ENCODE measurements around the gene TALDO1. TPM values are rescaled to one million over a fixed set of nuclear protein-coding genes. Genes with fewer than 3 reads are reported as not detected.
A peak's percentile ranks its signal among the peaks of the same experiment; 100 is the strongest.

The TALDO1 gene
- total and polyA plus RNA-seq, 10 of the 15 experiments (the other 5 are each of a cell fraction or from before 2014, with no cell fraction given), result 121 to 302 (median 182) TPM

DNA sequence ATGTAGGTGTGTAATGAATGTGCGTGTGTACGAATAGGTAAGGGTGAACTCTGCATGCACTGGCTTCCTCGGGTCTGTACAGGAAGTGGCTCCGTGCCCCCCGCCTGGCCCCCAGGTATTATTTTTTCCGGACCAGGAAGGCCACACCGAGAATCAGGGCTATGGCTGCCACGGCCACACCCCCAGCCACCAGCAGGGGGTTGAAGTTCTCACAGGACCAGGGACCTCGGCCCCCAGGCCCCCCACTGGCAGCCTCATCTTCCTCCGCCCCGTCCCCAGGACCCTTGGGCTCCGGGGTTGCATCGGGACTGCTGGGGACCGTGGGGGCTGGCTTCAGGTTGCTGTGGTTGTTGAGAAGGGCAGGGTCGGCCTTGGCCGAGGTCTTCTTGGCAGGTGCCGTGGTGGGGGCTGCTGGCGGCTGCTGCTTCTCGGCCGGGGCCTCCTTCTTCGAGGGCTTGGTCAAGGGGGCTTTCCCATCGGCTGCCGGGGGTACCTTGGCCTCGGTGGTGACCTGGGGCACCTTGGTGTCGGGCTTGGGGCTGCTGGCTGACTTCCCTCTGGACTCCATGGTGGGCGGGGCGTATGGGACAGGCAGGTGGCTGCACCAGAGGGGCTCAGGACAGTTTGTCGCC is 40.9 kb downstream of the TALDO1 start:
- TF ChIP-seq, protein P1, sequence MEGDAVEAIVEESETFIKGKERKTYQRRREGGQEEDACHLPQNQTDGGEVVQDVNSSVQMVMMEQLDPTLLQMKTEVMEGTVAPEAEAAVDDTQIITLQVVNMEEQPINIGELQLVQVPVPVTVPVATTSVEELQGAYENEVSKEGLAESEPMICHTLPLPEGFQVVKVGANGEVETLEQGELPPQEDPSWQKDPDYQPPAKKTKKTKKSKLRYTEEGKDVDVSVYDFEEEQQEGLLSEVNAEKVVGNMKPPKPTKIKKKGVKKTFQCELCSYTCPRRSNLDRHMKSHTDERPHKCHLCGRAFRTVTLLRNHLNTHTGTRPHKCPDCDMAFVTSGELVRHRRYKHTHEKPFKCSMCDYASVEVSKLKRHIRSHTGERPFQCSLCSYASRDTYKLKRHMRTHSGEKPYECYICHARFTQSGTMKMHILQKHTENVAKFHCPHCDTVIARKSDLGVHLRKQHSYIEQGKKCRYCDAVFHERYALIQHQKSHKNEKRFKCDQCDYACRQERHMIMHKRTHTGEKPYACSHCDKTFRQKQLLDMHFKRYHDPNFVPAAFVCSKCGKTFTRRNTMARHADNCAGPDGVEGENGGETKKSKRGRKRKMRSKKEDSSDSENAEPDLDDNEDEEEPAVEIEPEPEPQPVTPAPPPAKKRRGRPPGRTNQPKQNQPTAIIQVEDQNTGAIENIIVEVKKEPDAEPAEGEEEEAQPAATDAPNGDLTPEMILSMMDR (IDR thresholded peaks at IDR 0.05 in 2 of 3, conservative IDR thresholded peaks at IDR 0.05 in 1 of 3; ENCODE audit: control insufficient read depth in 2 of 3, extremely low read depth in 1 of 3, insufficient read depth in 1 of 3, low read depth in 3 of 3, low read length in 3 of 3), result 0 out of 6 replicates have a peak, but pooled peaks of 1 of the 3 experiments have one; percentile 26
- TF ChIP-seq TAF1 (IDR thresholded peaks at IDR 0.05; ENCODE audit: borderline replicate concordance, low read depth, low read length) (no peak), YY1 (IDR thresholded peaks at IDR 0.05; ENCODE audit: low read depth, low read length) (0 out of 2 replicates have a peak, but pooled peaks have one; percentile 9)
- ChIA-PET SMC1A (ENCODE audit: uncharacterized antibody, unreplicated experiment) (no interaction called here), RAD21 (ENCODE audit: unreplicated experiment) (no interaction called here), POLR2A (no interaction called here), CTCF (no interaction called here)
- no peaks in the 10 kb centered on the region for H3K9me3 ChIP-seq (replicated peaks; ENCODE audit: control insufficient read depth, insufficient read depth, low read length)
- ATAC-seq (peak; percentile 29; the same call in 2 of the 3 replicates), FAIRE-seq (no peak), DNase-seq (ENCODE audit: low read depth, low spot score) (no peak)
- peaks cover 7% of the 10 kb centered on the region for H3K4me1 ChIP-seq (ENCODE audit: control insufficient read depth, insufficient read depth, low read length)
- intact Hi-C loops (cut with micrococcal nuclease; ENCODE audit: unreplicated experiment) (no loop called here), in situ Hi-C loops (cut with MboI) (no loop called here)
- no peaks in the 10 kb centered on the region for H3K27me3 ChIP-seq (replicated peaks in 1 of 2; ENCODE audit: control insufficient read depth in 2 of 2, insufficient read depth in 2 of 2, low read length in 1 of 2)
- no peak overlapping the region for H3K27ac ChIP-seq (ENCODE audit: control insufficient read depth, insufficient read depth)
- H3K9ac ChIP-seq (ENCODE audit: control insufficient read depth, insufficient read depth, low read length), result no peak overlapping the region
- 67% methylated on average over 27 of the region's 28 CpGs for WGBS (ENCODE audit: insufficient coverage, insufficient replicate concordance, low lambda C conversion rate, missing lambda C conversion rate)
- H3K4me3 ChIP-seq, result no peak overlapping the region
- H3K79me2 ChIP-seq (ENCODE audit: control insufficient read depth, insufficient read depth, low read length), result no peaks in the 10 kb centered on the region
- no TSS peak for BruUV-seq (replicated peaks)
- no peak overlapping the region for H2AFZ ChIP-seq (ENCODE audit: control insufficient read depth, low read depth, low read length)
- peaks cover 0 to 6% of the 10 kb centered on the region in 2 experiments; a peak in 2 of 4 replicates for H3K36me3 ChIP-seq (ENCODE audit: control insufficient read depth in 2 of 2, insufficient read depth in 2 of 2, low read length in 1 of 2)
- no peak overlapping the region; the same call in 1 of the 2 replicates for H3K4me2 ChIP-seq (ENCODE audit: control insufficient read depth, insufficient read depth)
- H4K20me1 ChIP-seq (ENCODE audit: control insufficient read depth, insufficient read depth), result no peaks in the 10 kb centered on the region

Measured in GM12878 (cell line).